Measurements from ENCODE around the gene LMO7. TPM values are rescaled to one million over a fixed set of nuclear protein-coding genes. Genes with fewer than 3 reads are reported as not detected.

LMO7 gene
- total RNA-seq, 1 donor from 2014 or later: 176 TPM

DNA sequence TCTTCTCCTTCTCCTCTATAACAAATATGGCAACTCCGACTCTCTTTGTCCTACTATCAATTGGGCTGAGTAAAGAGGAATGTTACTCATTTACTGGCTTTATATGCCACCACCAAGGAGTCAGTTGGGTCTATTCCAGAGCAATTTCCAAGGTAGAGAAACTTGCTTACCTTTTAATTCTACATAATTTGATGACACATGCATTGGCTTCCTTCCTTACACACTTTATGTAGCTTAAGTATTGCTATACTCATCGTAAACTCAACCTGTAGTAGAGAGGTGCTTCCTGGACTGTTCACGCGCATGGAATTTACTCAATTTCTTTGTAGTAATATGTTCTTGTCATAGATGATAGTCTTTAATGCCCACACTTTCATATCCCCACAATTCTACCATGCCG is 160.7 kb downstream of the LMO7 start:
- TF ChIP-seq, protein P1, sequence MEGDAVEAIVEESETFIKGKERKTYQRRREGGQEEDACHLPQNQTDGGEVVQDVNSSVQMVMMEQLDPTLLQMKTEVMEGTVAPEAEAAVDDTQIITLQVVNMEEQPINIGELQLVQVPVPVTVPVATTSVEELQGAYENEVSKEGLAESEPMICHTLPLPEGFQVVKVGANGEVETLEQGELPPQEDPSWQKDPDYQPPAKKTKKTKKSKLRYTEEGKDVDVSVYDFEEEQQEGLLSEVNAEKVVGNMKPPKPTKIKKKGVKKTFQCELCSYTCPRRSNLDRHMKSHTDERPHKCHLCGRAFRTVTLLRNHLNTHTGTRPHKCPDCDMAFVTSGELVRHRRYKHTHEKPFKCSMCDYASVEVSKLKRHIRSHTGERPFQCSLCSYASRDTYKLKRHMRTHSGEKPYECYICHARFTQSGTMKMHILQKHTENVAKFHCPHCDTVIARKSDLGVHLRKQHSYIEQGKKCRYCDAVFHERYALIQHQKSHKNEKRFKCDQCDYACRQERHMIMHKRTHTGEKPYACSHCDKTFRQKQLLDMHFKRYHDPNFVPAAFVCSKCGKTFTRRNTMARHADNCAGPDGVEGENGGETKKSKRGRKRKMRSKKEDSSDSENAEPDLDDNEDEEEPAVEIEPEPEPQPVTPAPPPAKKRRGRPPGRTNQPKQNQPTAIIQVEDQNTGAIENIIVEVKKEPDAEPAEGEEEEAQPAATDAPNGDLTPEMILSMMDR (IDR thresholded peaks at IDR 0.05): no peak
- no peak overlapping the region for H3K27ac ChIP-seq
- no peak overlapping the region for H3K4me3 ChIP-seq
- intact Hi-C loops (cut with DNase I): no loop called here
- peaks cover 0 to 7% of the 10 kb centered on the region in 2 donors for H3K4me1 ChIP-seq
- no peaks in the 10 kb centered on the region for H3K9me3 ChIP-seq
- no peaks in the 10 kb centered on the region for H3K36me3 ChIP-seq
- H3K27me3 ChIP-seq: no peaks in the 10 kb centered on the region
- DNase-seq (ENCODE audit: low spot score in 2 of 2): no peak

DNA sequence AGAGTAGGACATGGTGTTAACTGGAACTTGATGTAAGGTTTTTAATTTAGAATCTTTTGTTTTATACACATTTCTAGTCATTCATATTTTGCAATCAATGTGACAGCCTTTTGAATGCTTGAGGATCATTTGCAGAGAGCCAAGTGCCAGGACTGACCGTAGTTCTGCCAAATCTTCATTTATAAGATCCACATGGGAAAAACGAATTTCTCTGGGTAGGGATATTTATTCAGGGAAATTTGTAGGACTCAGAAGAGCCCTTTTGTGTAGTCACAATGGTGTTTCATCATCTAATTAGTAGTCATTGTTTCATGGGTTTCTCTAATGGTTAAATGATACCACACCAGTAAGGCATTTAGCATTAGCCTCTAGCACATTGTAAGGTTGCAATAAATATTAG is 161.1 kb downstream of the LMO7 start:
- TF ChIP-seq, protein P1 (IDR thresholded peaks at IDR 0.05): no peak
- no peak overlapping the region for H3K27ac ChIP-seq
- H3K9me3 ChIP-seq: no peaks in the 10 kb centered on the region
- intact Hi-C loops (cut with DNase I): no loop called here
- H3K4me1 ChIP-seq: peaks cover 0 to 7% of the 10 kb centered on the region in 2 donors
- H3K36me3 ChIP-seq: no peaks in the 10 kb centered on the region
- DNase-seq (ENCODE audit: low spot score in 2 of 2): no peak
- H3K4me3 ChIP-seq: no peak overlapping the region
- no peaks in the 10 kb centered on the region for H3K27me3 ChIP-seq

DNA sequence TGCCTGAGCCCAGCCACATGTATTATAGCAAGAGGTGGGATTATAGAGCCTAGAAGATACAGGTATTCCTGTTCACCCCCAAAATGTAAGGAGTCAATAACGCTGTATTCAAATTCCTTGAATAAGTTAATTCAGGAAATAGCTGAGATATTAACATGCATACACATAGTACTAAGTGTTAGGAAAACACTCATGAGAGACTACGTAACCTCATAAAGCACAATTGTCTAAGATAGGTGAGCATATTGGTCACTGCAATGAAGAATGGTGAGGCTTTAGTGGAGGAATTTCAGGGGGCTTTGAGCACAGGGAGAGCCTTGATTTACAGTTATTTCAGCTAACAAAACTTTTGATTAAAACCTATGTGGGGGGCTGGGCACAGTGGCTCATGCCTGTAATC is 161.6 kb downstream of the LMO7 start:
- TF ChIP-seq, protein P1 (IDR thresholded peaks at IDR 0.05): no peak
- no peaks in the 10 kb centered on the region for H3K9me3 ChIP-seq
- intact Hi-C loops (cut with DNase I): no loop called here

DNA sequence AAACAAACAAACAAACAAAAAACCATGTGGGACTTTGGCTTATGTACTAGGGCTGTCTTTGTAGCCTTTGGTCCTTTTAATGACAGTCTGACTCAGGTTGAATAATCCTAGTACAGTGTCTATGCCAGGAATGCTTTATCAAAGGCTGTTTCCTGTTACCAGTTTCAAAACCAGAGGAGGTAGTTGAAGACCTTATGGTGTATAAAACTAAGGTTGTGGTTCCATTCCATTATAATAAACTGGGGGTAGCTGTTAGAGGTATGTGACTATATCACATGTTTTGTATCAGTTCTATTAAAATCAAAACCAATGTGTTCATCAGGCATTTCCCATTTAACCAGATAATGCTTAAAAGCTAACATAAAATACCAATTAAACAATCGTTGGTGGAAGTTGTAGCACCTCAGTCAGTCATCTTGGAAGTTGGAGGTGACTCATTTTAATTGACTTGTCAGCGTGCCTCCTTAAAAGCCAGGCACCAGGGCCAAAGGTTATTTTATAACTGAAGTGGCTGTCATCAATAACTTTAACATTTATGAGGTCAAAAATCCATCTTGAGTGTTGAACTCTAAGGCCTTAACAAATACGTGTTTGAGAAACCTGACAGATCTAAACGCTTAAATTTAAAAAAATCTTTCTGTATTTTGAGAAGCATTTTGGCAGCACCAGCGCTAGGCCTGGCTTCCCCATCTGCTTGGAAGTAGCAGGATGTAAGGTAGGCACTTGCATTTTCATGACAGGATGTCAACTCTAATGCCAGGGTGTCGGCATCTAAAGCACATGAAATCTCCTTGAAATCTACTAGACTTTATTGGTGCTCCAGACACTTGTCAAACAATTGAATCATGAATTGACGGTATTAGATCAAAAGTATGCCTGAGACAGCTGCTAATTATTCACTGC is 162.5 kb downstream of the LMO7 start:
- H3K9me3 ChIP-seq: no peaks in the 10 kb centered on the region
- TF ChIP-seq, protein P1 (IDR thresholded peaks at IDR 0.05): no peak
- no peak overlapping the region for H3K27ac ChIP-seq
- H3K4me3 ChIP-seq: no peak overlapping the region
- peaks cover 0 to 13% of the 10 kb centered on the region in 2 donors for H3K4me1 ChIP-seq
- intact Hi-C loops (cut with DNase I): no loop called here
- no peak for DNase-seq (ENCODE audit: low spot score in 2 of 2)
- H3K27me3 ChIP-seq: no peaks in the 10 kb centered on the region
- H3K36me3 ChIP-seq: no peaks in the 10 kb centered on the region

More for the DNA sequence above, 161.6 kb downstream of the LMO7 start:
- peaks cover 0 to 8% of the 10 kb centered on the region in 2 donors for H3K4me1 ChIP-seq
- H3K4me3 ChIP-seq: no peak overlapping the region
- H3K36me3 ChIP-seq: no peaks in the 10 kb centered on the region
- H3K27me3 ChIP-seq: no peaks in the 10 kb centered on the region
- no peak overlapping the region for H3K27ac ChIP-seq
- no peak for DNase-seq (ENCODE audit: low spot score in 2 of 2)

DNA sequence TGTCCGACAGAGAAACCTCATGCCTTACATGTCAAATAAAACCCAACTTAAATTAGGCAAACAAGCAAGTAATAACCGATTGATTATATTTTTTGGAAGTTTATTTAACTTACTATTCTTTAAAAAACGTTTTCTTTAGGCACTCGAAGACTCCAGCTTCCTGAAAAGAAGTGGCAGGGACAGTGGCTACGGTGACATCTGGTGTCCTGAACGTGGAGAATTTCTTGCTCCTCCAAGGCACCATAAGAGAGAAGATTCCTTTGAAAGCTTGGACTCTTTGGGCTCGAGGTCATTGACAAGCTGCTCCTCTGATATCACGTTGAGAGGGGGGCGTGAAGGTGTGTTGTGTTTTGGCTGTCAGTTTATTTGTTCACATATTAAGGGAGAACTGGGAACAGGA is 164.4 kb downstream of the LMO7 start:
- TF ChIP-seq, protein P1 (IDR thresholded peaks at IDR 0.05): peak in 1 of 3 experiments; percentile 35
- H3K4me3 ChIP-seq: peak overlapping the region in 1 of 2 donors; percentile 44
- intact Hi-C loops (cut with DNase I): loop anchor here (5.0 to 10.0 kb wide), 3 partner anchors 38 to 1084 kb away; partner anchors contain the start of genes KCTD12 and UCHL3

More for the DNA sequence above, 164.4 kb downstream of the LMO7 start:
- H3K4me1 ChIP-seq: peaks cover 0 to 13% of the 10 kb centered on the region in 2 donors
- DNase-seq (ENCODE audit: low spot score in 2 of 2): no peak
- peak overlapping the region in 1 of 2 donors; percentile 42 for H3K27ac ChIP-seq
- no peaks in the 10 kb centered on the region for H3K36me3 ChIP-seq
- no peaks in the 10 kb centered on the region for H3K9me3 ChIP-seq
- H3K27me3 ChIP-seq: no peaks in the 10 kb centered on the region
